DOHH2 (cell line): Measurements from ENCODE around the gene RAET1G.
"Not testable (repeated sequence)": the region's sequence is repeated elsewhere in the genome, so short reads cannot be mapped to it uniquely, and the experiment has no call there.

Experiments used
- CTCF ChIP-seq: fragments of 200-600 bp; sonication (generic); IDR thresholded peaks from one replicate; pipeline ENCODE4 v1.5.1; 2014; ENCODE audit warnings: antibody characterized with exemption, mild to moderate bottlenecking, low read depth, low read length; ENCODE audit not compliant: poor library complexity, severe bottlenecking
- EZH2phosphoT487 ChIP-seq: fragments of 200-600 bp; sonication (generic); IDR thresholded peaks from 2 replicates; pipeline ENCODE4 v1.6.1; 2017; ENCODE audit warnings: borderline replicate concordance, mild to moderate bottlenecking, antibody characterized with exemption, low read length, moderate library complexity, mixed read lengths

GRCh38 chr6:149919126-149919833 is 3.6 kb downstream of the RAET1G start:
- TF ChIP-seq CTCF, EZH2phosphoT487: not testable (repeated sequence)
